Testis (tissue), 2 donors: ENCODE data around the gene TMEM100.

Experiments used
- CTCF ChIP-seq, 3 experiments: fragments of 450-650 bp in 2 of 3; fragments of 200-600 bp in 1 of 3; sonication (generic) in 1 of 3; IDR thresholded peaks; one replicate each; pipeline ENCODE4 v1.5.1; 2016 to 2019; ENCODE audit warnings: antibody characterized with exemption in 3 of 3, mild to moderate bottlenecking in 2 of 3, moderate library complexity in 1 of 3
- POLR2A ChIP-seq: fragments of 450-650 bp; IDR thresholded peaks from one replicate; pipeline ENCODE4 v1.6.1; 2017; ENCODE audit warnings: antibody characterized with exemption, mild to moderate bottlenecking, moderate library complexity

GRCh38 chr17:55757659-55758058, 35.0 kb upstream of the TMEM100 start:
- no peak for TF ChIP-seq POLR2A
- no peak for TF ChIP-seq CTCF (IDR thresholded peaks at IDR 0.05)
